SK-N-SH treated with all-trans-retinoic acid at 6 μM for 48 hours (cell line): Measurements from ENCODE around the gene CAB39L.

Source experiments
- ATAC-seq: fragments of 200-7000 bp; cut with Tn5 transposase; 3 replicates; pipeline ENCODE4 v1.9.1; 2020; ENCODE audit warnings: mild to moderate bottlenecking, moderate library complexity
- ARNTL ChIP-seq: fragments of 450-650 bp; formaldehyde crosslinking; IDR thresholded peaks from 2 replicates; pipeline ENCODE4 v1.5.0; 2020; ENCODE audit warnings: low read depth, mild to moderate bottlenecking, moderate library complexity, borderline replicate concordance
- BACH2 ChIP-seq: fragments of 250-450 bp; sonication (Bioruptor Pico); IDR thresholded peaks from 2 replicates; pipeline ENCODE4 v1.9.0; 2021; ENCODE audit warnings: mild to moderate bottlenecking, borderline replicate concordance
- CREB5 ChIP-seq: fragments of 250-450 bp; sonication (Bioruptor Pico); IDR thresholded peaks from 2 replicates; pipeline ENCODE4 v1.5.1; 2020; ENCODE audit warnings: low read depth, mild to moderate bottlenecking, moderate library complexity
- CSDC2 ChIP-seq: fragments of 250-450 bp; sonication (Bioruptor Pico); IDR thresholded peaks from 2 replicates; pipeline ENCODE4 v1.5.0; 2020; ENCODE audit warnings: mild to moderate bottlenecking, moderate library complexity
- ESRRG ChIP-seq: fragments of 250-450 bp; sonication (Bioruptor Pico); IDR thresholded peaks from 2 replicates; pipeline ENCODE4 v1.6.1; 2021; ENCODE audit warnings: mild to moderate bottlenecking
- ISL1 ChIP-seq: fragments of 250-450 bp; sonication (Bioruptor Pico); IDR thresholded peaks from 2 replicates; pipeline ENCODE4 v2.1.2; 2022; ENCODE audit warnings: mild to moderate bottlenecking, moderate library complexity
- POU6F1 ChIP-seq: fragments of 250-450 bp; sonication (Bioruptor Pico); IDR thresholded peaks from 2 replicates; pipeline ENCODE4 v1.8.0; 2021; ENCODE audit warnings: low read depth, mild to moderate bottlenecking, moderate library complexity, borderline replicate concordance
- PPARA ChIP-seq: fragments of 250-450 bp; sonication (Bioruptor Pico); IDR thresholded peaks from 2 replicates; pipeline ENCODE4 v1.5.0; 2020; ENCODE audit warnings: mild to moderate bottlenecking, borderline replicate concordance
- RARB ChIP-seq: fragments of 250-450 bp; sonication (Bioruptor Pico); IDR thresholded peaks from 2 replicates; pipeline ENCODE4 v1.8.0; 2021; ENCODE audit warnings: mild to moderate bottlenecking, moderate library complexity
- SNAI2 ChIP-seq: fragments of 250-450 bp; sonication (Bioruptor Pico); IDR thresholded peaks from 2 replicates; pipeline ENCODE4 v1.5.0; 2020; ENCODE audit warnings: mild to moderate bottlenecking, moderate library complexity
- TOX ChIP-seq: fragments of 250-450 bp; sonication (Bioruptor Pico); IDR thresholded peaks from 2 replicates; pipeline ENCODE4 v1.8.0; 2021; ENCODE audit warnings: mild to moderate bottlenecking, moderate library complexity, borderline replicate concordance
- ZC3H10 ChIP-seq: fragments of 250-450 bp; sonication (Bioruptor Pico); IDR thresholded peaks from 2 replicates; pipeline ENCODE4 v1.5.1; 2021; ENCODE audit warnings: mild to moderate bottlenecking, moderate library complexity
- ZFP3 ChIP-seq: fragments of 250-450 bp; sonication (Bioruptor Pico); IDR thresholded peaks from 2 replicates; pipeline ENCODE4 v1.5.0; 2020; ENCODE audit warnings: mild to moderate bottlenecking, moderate library complexity
- ZFP30 ChIP-seq: fragments of 450-650 bp; formaldehyde crosslinking; IDR thresholded peaks from 2 replicates; pipeline ENCODE4 v1.5.0; 2022; ENCODE audit warnings: mild to moderate bottlenecking, moderate library complexity
- ZNF565 ChIP-seq: fragments of 450-650 bp; formaldehyde crosslinking; conservative IDR thresholded peaks from 2 replicates; pipeline ENCODE4 v1.5.0; 2020; ENCODE audit warnings: low read depth, mild to moderate bottlenecking, moderate library complexity
- ZNF70 ChIP-seq: fragments of 450-650 bp; formaldehyde crosslinking; IDR thresholded peaks from 2 replicates; pipeline ENCODE4 v1.5.0; 2020; ENCODE audit warnings: mild to moderate bottlenecking, moderate library complexity
- ZNF8 ChIP-seq: fragments of 450-650 bp; formaldehyde crosslinking; IDR thresholded peaks from 2 replicates; pipeline ENCODE4 v1.5.0; 2020; ENCODE audit warnings: mild to moderate bottlenecking, moderate library complexity
- TF ChIP-seq, protein P1 (sequence below): fragments of 250-450 bp; sonication (Bioruptor Pico); IDR thresholded peaks from 2 replicates; pipeline ENCODE4 v1.8.0; 2020; ENCODE audit warnings: mild to moderate bottlenecking, moderate library complexity, borderline replicate concordance
- TF ChIP-seq, protein P2 (sequence below): fragments of 250-450 bp; sonication (Bioruptor Pico); IDR thresholded peaks from 2 replicates; pipeline ENCODE4 v1.5.0; 2020; ENCODE audit warnings: mild to moderate bottlenecking, moderate library complexity

CAB39L gene

GRCh38 chr13:49341517-49341916, 102.3 kb downstream of the CAB39L start:
- no peak for TF ChIP-seq SNAI2 (CRISPR knock-in tag)
- no peak for TF ChIP-seq ZNF565 (CRISPR knock-in tag)
- no peak for TF ChIP-seq POU6F1 (CRISPR knock-in tag)
- TF ChIP-seq PPARA (CRISPR knock-in tag), result no peak
- no peak for TF ChIP-seq ZNF70
- TF ChIP-seq BACH2 (CRISPR knock-in tag), result no peak
- TF ChIP-seq ZFP30, result no peak
- TF ChIP-seq ZNF8, result no peak
- TF ChIP-seq, protein P1, sequence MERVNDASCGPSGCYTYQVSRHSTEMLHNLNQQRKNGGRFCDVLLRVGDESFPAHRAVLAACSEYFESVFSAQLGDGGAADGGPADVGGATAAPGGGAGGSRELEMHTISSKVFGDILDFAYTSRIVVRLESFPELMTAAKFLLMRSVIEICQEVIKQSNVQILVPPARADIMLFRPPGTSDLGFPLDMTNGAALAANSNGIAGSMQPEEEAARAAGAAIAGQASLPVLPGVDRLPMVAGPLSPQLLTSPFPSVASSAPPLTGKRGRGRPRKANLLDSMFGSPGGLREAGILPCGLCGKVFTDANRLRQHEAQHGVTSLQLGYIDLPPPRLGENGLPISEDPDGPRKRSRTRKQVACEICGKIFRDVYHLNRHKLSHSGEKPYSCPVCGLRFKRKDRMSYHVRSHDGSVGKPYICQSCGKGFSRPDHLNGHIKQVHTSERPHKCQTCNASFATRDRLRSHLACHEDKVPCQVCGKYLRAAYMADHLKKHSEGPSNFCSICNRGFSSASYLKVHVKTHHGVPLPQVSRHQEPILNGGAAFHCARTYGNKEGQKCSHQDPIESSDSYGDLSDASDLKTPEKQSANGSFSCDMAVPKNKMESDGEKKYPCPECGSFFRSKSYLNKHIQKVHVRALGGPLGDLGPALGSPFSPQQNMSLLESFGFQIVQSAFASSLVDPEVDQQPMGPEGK (CRISPR knock-in tag), result no peak
- no peak for TF ChIP-seq RARB (CRISPR knock-in tag)
- TF ChIP-seq ISL1 (CRISPR knock-in tag), result no peak
- TF ChIP-seq TOX (CRISPR knock-in tag), result no peak
- TF ChIP-seq, all 23 proteins: peak for 0
- ATAC-seq, result no peak

GRCh38 chr13:49340161-49340560, 103.7 kb downstream of the CAB39L start:
- ATAC-seq, result no peak

More at GRCh38 chr13:49340161-49340560, 103.7 kb downstream of the CAB39L start:
- TF ChIP-seq BACH2 (CRISPR knock-in tag), result no peak
- no peak for TF ChIP-seq ZFP3 (CRISPR knock-in tag)
- no peak for TF ChIP-seq ZC3H10 (CRISPR knock-in tag)
- TF ChIP-seq ZNF70, result no peak
- no peak for TF ChIP-seq ARNTL (CRISPR knock-in tag)
- TF ChIP-seq, protein P1 (CRISPR knock-in tag), result no peak
- TF ChIP-seq CREB5 (CRISPR knock-in tag), result no peak
- no peak for TF ChIP-seq CSDC2 (CRISPR knock-in tag)
- no peak for TF ChIP-seq ZNF8
- TF ChIP-seq, protein P2, sequence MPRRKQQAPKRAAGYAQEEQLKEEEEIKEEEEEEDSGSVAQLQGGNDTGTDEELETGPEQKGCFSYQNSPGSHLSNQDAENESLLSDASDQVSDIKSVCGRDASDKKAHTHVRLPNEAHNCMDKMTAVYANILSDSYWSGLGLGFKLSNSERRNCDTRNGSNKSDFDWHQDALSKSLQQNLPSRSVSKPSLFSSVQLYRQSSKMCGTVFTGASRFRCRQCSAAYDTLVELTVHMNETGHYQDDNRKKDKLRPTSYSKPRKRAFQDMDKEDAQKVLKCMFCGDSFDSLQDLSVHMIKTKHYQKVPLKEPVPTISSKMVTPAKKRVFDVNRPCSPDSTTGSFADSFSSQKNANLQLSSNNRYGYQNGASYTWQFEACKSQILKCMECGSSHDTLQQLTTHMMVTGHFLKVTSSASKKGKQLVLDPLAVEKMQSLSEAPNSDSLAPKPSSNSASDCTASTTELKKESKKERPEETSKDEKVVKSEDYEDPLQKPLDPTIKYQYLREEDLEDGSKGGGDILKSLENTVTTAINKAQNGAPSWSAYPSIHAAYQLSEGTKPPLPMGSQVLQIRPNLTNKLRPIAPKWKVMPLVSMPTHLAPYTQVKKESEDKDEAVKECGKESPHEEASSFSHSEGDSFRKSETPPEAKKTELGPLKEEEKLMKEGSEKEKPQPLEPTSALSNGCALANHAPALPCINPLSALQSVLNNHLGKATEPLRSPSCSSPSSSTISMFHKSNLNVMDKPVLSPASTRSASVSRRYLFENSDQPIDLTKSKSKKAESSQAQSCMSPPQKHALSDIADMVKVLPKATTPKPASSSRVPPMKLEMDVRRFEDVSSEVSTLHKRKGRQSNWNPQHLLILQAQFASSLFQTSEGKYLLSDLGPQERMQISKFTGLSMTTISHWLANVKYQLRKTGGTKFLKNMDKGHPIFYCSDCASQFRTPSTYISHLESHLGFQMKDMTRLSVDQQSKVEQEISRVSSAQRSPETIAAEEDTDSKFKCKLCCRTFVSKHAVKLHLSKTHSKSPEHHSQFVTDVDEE (CRISPR knock-in tag), result no peak
- no peak for TF ChIP-seq ZFP30
- TF ChIP-seq ZNF565 (CRISPR knock-in tag), result no peak
- TF ChIP-seq TOX (CRISPR knock-in tag), result no peak
- TF ChIP-seq ESRRG (CRISPR knock-in tag), result no peak
- TF ChIP-seq ISL1 (CRISPR knock-in tag), result no peak
- TF ChIP-seq PPARA (CRISPR knock-in tag), result no peak
- TF ChIP-seq POU6F1 (CRISPR knock-in tag), result no peak
